Brain pericyte (primary cell): ENCODE measurements around the gene SOAT2.
"Not testable (repeated sequence)": the region's sequence is repeated elsewhere in the genome, so short reads cannot be mapped to it uniquely, and the experiment has no call there.

ENCODE experiments used
- DNase-seq: peaks from one replicate; pipeline ENCODE4 v3.0.0-alpha.2; 2012; ENCODE audit warnings: low read depth, low spot score

Gene SOAT2

DNA sequence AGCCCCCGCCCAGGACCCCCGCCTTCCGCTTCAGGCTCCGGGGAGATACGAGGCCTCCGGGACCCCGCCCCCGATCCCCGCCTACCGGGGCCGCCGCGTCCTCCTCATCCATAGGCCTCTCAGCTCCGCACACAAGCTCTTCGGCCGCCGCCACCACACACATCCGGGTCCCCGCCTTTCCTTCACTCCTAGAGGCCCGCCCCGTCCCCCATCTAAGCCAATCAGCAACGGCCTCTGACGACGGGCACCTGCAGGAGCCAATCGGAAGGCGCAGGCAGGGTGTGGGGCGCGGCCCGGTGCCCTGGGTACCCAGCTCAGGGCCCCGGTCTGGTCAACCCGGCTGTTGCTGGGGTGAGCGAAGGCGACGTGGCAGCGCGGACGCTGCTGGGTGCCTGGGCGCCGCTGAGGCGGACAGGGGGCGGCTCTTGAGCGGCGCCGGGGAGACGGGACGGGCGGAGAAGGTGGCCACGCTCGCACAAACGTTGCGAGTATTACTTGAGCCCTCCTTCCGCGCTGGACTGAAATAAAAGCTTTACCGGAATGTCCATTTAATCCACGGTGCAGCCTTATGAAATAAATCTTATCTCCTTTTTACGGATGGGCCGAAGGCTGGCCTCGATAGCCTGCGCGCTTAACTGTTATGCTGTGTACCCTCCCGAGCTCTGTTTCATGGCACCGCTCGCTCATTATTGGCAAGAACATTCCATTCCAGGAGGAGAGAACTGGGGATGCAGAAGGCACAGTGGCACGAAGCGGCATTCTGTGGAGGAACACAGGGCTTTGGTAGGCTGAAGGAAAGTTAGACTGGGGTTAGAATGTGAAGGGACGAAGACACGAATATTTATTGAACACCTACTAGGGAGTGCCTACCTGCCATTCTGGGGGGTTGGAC lies 23.8 kb upstream of the SOAT2 start, which contains the start of gene SPRYD3:
SPRYD3 (minus strand) TSS at position 165 of the 892 bp plus-strand sequence; CDS start at position 108, 57 bp downstream.
- peak; percentile 91 for DNase-seq

DNA sequence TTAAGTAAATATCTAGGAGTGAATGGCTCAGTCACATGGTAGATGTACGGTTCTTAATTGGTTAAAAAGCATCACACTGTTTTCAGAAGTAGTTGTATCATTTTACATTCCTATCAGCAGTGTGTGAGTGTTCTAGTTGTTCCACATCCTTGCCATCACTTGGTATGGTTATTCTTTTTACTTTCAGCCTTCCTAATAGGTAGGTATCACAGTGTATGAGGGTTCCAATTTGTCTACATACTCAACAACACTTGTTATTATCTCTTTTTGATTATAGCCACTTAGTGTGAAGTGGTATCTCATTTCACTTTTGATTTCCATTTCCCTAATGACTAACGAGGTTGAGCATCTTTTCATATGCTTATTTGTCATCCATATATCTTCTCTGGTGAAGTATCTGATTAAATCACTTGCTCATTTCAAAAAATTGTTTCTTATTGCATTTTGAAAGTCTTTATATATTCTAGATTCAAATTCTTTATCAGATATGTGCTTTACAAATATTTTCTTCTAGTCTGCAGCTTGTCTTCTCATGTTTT lies 20.6 kb upstream of the SOAT2 start:
- no peak for DNase-seq

DNA sequence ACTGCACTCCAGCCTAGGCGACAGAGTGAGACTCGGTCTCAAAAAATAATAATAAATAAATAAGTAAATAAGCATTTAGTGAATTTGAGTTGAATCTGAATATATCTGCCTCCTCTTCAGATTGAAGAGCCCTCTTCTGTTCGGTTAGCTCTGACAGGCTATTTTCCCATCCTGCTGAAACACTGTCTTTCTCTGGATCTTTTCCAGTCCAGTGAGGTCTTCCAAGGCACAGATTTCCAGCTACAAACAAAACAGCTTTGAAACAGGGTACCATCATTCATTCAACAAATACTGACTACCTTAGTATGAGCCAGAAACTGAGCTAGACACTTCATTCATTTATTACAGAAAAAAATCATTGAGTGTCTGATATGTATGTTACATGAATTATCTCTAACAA lies 16.9 kb upstream of the SOAT2 start:
- no peak for DNase-seq

DNA sequence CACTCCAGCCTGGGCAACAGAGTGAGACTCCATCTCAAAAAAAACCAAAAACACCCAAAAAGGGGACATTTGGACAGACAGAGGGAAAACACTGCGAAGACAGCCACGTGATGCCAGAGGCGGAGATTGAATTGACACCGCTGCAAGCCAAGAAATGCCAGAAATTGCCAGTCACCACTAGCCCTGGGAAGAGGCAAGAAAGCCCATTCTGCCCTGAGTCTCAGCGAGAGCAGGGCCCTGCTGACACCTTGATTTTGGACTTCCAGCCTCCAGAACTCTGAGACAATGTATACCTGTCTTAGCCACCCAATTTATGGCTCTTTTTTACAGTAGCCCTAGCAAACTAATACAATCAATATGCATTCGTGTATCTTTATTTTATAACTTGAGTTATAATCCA lies 13.2 kb upstream of the SOAT2 start:
- DNase-seq: no peak

DNA sequence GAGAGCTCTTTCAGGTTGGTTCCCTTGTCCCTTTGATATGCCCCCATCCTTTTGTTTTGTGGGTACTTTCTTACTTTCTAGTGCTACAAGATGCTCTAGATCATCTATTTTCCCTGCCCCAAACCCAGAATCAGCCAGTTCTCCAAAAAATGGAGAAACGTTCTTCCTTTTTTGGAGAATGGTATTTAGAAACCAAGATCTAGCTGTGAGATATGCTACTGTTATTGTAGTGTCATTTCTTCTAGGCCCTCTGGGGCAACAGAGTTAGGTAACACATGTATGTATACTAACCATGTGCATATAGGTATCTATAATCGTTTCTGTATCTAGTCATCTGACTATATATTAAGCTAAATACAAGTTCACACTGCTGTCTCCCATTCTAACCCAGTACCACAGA lies 12.7 kb upstream of the SOAT2 start:
- DNase-seq: no peak

DNA sequence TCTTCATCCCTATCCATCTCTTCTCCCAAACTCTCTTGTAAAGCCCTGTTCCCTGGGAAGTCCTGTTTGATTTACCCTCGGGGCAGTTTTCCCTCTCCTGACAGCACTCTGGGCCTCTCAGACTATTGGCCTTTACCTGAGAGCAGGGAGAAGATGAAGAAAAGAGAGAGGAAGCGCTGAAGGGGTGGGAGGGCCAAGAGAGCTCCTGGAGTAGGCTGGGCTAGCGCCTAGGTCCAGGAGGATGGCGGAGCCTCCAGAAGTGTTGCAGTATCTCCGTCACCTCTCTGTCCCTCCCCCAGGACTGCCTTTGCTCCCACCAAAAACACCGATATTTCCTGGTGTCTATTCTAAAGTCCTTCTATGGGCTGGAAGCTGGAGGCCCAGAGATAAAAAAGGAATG lies 11.5 kb upstream of the SOAT2 start:
- DNase-seq: no peak

DNA sequence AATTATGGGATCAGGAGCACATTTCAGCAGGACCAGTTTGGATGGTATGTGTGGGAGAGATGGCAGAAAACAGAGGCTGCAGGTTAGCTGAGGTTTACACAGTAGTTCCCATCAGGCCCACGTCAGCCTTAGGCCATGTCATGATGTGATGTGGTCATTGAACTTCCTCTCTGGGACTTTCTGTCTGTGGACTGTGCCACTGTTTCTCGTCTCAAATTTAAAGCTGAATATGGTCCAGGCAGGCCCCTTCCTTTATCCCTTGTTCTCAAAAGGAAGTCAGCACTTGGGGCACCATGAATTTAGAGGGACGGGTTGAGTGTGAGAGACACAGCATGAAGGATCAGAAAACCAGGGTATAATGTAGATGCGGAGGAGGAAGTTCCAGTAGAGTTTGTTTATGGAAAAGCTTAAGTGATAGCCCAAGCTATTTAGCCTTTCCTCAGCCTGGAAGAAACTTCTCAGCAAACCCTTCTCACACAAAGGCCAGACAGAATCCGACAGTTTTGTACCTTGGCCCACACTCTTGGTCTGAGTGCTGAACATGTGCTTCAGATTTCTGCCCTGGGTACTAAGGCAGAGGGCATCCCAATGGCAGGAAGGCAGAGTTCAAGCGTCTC lies 9.4 kb upstream of the SOAT2 start:
- DNase-seq: no peak

DNA sequence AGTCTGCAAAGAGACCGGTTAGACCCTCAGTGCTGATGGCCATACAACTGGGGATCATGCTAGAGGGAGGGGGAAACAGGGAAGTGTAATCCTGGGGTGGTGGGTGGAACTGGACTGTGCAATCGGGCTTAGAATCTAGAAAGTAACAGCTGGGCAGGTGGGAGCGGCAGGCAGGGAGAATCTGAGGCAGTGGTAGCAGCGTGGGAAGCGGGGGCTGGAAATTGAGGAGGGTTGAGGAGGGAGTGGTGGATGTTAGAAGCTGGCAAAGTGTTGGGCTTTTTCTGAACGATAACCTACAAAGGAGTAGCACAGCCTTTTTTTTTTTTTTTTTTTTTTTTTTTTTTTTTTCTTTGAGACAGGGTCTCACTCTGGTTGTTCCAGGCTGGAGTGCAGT lies 8.9 kb upstream of the SOAT2 start:
- DNase-seq: no peak

DNA sequence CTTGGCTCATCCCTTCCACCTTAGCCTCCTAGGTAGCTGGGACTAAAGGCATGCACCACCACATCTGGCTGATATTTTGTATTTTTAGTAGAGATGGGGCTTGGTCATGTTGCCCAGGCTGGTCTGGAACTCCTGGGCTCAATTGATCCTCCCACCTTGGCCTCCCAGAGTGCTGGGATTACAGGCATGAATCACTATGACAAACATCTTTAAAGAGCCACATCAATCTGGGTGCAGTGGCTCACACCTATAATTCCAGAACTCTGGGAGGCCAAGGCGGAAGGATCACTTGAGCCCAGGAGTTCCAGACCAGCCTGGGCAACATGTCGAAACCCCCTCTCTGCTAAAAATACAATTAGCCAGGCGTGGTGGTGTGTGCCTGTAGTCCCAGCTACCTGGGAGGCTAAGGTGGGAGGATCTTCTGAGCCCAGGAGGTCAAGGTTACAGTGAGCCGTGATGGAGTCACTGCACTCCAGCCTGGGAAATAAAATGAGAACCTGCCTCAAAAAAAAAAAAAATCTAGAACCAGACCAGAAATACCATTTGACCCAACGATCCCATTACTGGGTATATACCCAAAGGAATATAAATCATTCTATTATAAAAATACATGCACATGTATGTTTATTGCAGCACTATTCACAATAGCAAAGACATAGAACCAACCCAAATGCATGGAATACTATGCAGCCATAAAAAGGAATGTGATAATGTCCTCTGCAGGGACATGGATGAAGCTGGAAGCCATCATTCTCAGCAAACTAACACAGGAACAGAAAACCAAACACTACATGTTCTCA lies 8.3 kb upstream of the SOAT2 start:
- not testable (repeated sequence) for DNase-seq

DNA sequence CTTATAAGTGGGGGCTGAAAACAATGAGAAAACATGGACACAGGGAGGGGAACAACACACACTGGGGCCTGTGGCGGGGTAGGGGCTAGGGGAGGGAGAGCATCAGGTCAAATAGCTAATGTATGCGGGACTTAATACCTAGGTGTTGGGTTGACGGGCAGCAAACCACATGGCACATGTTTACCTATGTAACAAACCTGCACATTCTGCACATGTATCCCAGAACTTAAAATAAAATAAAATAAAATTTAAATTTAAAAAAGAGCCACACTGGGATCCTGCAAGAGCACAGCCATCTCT lies 7.7 kb upstream of the SOAT2 start:
- not testable (repeated sequence) for DNase-seq

DNA sequence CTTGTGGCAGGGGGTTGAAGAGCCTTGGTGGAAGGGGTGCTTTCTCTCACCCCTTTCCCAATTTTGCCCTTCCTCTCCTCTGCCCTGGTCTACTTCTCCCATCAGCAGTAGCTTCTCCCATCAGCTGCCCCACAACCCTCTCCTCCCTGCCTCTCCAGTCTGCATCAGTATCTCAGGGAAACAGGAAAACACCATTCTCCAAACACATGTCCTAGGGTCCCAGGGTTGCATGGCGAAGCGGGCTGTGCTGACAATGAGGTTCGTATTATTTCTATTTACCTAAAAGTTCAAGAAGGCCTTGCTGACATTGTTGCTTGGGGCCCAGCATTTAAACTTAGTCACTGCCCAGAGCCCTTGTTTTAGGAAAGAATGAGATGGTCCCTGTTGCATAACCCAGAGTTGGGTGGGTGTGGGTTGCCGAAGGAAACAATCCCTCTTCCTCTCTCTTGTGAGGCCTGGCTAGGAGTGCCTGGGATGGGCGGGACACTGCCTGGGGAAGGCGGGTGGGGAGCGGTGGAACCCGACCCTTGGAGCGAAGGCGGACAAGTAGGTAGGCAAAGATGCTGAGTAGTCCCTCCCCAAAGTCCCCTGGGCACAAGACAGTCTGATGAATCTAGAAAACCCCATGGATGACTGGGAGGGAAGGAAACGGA lies 7.1 kb upstream of the SOAT2 start:
- DNase-seq: no peak

DNA sequence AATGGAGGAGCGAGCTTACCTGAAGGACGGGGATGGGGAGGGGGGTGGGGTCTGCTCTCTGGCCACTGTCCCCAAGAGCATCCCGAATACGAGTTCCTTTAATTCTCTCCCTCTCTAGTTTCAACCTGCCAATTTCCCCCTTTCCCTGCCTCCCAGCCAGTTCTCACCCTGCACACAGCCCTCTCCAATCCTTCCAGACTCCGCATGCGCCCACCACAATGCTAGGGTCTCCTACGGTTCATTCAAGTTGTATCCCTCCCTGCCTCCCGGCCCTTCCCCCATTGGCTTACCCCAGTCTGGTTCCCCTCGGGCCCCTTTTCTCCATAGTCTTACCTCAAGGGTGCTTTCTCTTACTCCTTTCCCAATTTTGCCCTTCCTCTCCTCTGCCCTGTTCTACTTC lies 6.5 kb upstream of the SOAT2 start:
- DNase-seq: no peak

DNA sequence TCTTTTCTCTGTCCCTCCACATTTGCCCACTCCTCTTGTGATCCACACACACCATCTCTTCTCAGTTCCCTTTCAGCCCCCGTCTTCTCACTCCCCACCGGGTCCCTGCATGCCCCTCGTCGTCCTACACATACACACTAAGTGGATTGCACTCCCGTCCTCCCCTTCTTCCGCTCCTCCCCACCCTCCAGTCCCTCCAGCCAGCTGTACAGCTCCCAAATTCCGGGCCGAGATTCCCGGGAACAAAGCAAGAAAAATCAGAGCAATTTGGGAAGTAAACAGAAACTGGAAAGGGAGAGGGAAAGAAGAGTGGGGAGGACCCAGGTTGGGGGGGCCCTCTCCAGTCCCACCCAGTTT lies 6.1 kb upstream of the SOAT2 start:
- DNase-seq: no peak

DNA sequence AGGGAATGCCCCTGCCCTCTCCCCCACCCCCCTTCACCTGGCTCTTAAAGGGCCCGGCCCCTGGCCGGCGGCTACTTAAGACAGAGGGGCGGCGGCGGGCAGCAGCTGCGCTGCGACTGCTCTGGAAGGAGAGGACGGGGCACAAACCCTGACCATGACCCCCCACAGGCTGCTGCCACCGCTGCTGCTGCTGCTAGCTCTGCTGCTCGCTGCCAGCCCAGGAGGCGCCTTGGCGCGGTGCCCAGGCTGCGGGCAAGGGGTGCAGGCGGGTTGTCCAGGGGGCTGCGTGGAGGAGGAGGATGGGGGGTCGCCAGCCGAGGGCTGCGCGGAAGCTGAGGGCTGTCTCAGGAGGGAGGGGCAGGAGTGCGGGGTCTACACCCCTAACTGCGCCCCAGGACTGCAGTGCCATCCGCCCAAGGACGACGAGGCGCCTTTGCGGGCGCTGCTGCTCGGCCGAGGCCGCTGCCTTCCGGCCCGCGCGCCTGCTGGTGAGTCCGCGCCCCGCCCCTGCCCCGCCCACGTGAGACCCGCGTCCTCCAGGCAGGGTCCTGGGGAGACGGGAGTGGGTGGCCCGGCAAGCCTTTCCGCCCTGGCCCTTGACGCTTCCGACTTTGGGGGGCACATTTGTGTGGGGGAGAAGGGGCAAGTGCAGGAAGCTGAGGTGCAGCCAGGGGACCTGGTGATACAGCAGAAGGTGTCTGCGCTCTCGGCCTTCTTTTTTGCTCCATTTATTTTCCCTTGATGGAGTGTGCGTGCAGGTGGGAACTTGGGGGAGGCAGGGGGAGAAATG lies 5.5 kb upstream of the SOAT2 start, which contains the start of gene IGFBP6:
IGFBP6 (plus strand) TSS at position 104 of the 790 bp plus-strand sequence; CDS start at position 155, 51 bp downstream.
- DNase-seq: no peak

DNA sequence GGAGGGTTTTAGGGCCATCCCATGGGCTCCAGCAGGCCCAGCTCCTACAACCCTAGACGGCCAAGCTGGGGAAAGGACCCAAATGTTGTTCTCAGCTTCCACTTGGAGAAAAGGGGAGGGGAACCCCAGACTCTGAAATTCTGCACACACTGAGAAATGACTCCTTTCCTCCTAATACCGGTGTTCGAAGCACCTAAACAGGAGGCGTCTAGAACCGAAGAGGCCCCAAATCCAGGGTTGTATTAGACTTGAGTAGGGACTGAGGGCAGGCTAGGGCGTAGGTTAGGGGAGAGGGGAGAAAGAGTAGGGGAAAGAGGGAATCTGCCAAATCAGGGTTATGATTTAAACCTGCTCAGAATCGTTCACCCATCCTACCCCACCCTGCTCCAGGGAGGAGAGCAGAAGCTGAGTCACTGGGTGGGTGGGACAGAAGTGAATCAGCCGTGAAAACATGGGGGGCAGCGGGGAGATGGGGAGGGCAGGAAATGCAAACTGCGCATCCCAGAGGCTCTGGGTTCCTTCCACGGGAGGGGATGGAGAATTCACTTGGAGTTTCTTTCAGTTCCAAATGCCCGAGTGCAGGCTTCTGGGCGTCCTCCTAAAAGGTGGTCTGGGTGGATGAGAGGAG lies 4.8 kb upstream of the SOAT2 start:
- no peak for DNase-seq

DNA sequence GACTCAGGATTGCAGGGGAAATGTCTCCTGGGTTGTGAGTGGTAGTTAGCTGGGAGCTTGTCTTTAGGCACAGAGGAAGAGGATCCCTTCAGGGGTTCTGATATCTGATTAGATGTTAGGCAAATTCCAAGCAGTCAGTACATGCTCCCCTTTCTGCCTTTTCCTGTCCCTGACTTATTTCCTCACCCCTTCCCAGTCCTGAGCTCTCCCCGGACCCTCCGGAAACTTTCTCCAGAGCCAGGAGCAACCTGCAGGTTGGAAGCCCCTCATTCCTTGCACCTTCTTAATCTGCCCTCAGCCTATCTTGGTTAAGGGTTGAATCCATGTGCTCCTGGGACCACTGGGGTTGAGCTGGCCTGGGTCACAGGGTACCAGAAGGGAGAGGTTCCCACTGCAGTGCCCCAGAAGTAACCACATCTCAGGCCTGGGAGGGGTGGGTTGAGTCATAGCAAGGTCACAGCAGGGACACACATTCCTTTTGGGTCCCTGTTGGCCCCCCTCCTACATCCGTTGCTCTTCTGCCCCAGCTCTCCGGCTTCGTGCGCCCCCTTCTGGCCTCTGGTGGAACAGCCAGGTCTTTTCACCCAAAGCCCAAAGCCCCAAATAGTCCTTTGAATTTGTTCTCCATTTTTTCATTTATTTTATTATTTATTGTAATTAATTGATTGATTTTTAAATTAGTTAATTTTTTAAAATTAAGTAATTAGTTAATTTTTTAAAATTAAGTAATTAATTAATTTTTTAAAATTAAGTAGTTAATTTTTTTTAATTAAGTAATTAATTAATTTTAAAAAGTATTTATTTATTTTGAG lies 4.0 kb upstream of the SOAT2 start:
- DNase-seq: peak; percentile 71

DNA sequence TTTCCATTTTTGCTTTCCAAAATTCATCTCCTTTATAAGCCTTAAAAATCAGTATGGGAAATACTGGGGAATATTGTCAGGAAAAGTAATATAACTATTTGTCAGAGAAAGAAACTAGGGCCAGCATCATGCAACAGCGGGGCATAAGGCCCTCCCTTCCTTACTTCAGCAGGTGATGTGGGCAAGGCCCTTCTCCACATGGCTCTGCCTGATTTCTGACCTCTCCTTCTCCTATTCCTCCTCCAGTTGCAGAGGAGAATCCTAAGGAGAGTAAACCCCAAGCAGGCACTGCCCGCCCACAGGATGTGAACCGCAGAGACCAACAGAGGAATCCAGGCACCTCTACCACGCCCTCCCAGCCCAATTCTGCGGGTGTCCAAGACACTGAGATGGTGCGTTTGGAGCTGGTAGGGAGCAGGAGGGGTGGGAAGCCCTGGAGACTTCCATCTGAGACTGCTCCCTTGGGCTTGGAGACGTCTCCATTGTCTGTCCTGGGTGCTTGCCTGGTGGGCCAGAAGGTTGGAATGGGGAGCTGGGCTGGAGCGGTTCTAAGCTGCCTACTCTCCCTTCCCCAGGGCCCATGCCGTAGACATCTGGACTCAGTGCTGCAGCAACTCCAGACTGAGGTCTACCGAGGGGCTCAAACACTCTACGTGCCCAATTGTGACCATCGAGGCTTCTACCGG lies 2.7 kb upstream of the SOAT2 start:
- no peak for DNase-seq

DNA sequence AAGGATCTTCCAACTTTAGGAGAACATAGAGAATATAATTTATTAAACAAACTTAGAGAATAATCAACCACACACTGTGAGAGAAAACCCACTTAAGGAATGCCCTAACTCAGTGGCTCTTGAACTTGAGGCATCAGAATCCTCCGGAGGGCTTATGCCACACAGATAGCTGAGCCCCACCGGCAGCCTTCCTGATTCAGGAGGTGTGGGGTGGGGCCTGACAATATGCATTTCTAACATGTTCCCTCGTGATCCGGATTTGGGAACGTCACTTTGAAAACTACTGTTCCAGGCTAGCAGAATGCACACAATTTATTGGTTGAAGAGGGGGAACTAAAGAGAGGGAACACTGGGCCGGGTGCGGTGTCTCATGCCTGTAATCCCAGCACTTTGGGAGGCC lies 2.0 kb upstream of the SOAT2 start:
- no peak for DNase-seq
